GM12878 (cell line): ENCODE data around the gene ECHDC1. TPM values are rescaled to one million over a fixed set of nuclear protein-coding genes. Genes with fewer than 3 reads are reported as not detected.

ENCODE experiments used
- ATAC-seq: fragments of 200-7000 bp; cut with Tn5 transposase; 3 replicates; pipeline ENCODE4 v1.9.1; 2020; ENCODE audit warnings: mild to moderate bottlenecking, moderate library complexity
- BruUV-seq: library from RNA; stranded (reverse); fragments of 400-500 nt; replicated peaks from 2 replicates; lab custom pipeline; 2021; lab: Mats Ljungman, UMichigan
- CTCF ChIA-PET: fragments of 300-600 bp; sonication (Branson Sonifier 250); formaldehyde crosslinking; extraction: SDS; loops from one replicate; lab custom pipeline; 2021; ENCODE audit warnings: inconsistent platforms; lab: Yijun Ruan, JAX
- POLR2A ChIA-PET: fragments of 350-600 bp; formaldehyde crosslinking; extraction: SDS; loops from one replicate; lab custom pipeline; 2021; ENCODE audit warnings: inconsistent platforms; lab: Charles Lee
- RAD21 ChIA-PET: fragments of 300-600 bp; sonication (Branson Sonifier 250); formaldehyde crosslinking; loops from one replicate; lab custom pipeline; 2023; ENCODE audit warnings: antibody characterized with exemption; ENCODE audit not compliant: unreplicated experiment; lab: Charles Lee
- SMC1A ChIA-PET: fragments of 300-600 bp; sonication (Branson Sonifier 250); formaldehyde crosslinking; loops from one replicate; lab custom pipeline; 2023; ENCODE audit not compliant: unreplicated experiment, uncharacterized antibody; lab: Charles Lee
- DNase-seq: peaks from one replicate; pipeline ENCODE4 v3.0.0-alpha.2; 2011; ENCODE audit warnings: low read depth, low spot score
- FAIRE-seq: peaks from 3 replicates; lab custom pipeline; 2011; peaks lifted over from hg19 to GRCh38; lab: Jason Lieb, UNC
- H2AFZ ChIP-seq: 2 replicates; pipeline ENCODE4 v1.6.0; 2011; ENCODE audit warnings: low read depth, low read length, control low read depth; ENCODE audit not compliant: control insufficient read depth
- H3K27ac ChIP-seq: 2 replicates; pipeline ENCODE4 v1.5.1; 2011; ENCODE audit warnings: control low read depth; ENCODE audit not compliant: control insufficient read depth, insufficient read depth
- H3K27me3 ChIP-seq, 2 experiments: replicated peaks in 1 of 2; 2 replicates each; pipeline versions ENCODE4 v1.6.0 to v1.6.1; 2011; ENCODE audit warnings: low read length in 1 of 2; ENCODE audit not compliant: control insufficient read depth in 2 of 2, insufficient read depth in 2 of 2
- H3K36me3 ChIP-seq, 2 experiments: 2 replicates each; pipeline ENCODE4 v1.5.1; 2011; ENCODE audit warnings: low read length in 1 of 2; ENCODE audit not compliant: control insufficient read depth in 2 of 2, insufficient read depth in 2 of 2
- H3K4me1 ChIP-seq: 2 replicates; pipeline ENCODE4 v1.6.1; 2011; ENCODE audit warnings: mild to moderate bottlenecking, low read length, moderate library complexity, mixed read lengths; ENCODE audit not compliant: control insufficient read depth, insufficient read depth
- H3K4me2 ChIP-seq: 2 replicates; pipeline ENCODE4 v1.6.0; 2011; ENCODE audit warnings: control low read depth; ENCODE audit not compliant: control insufficient read depth, insufficient read depth
- H3K4me3 ChIP-seq: fragments of 200-600 bp; sonication (generic); 2 replicates; pipeline ENCODE4 v1.5.1; 2016
- H3K79me2 ChIP-seq: 2 replicates; pipeline ENCODE4 v1.6.0; 2011; ENCODE audit warnings: low read length; ENCODE audit not compliant: control insufficient read depth, insufficient read depth
- H3K9ac ChIP-seq: 2 replicates; pipeline ENCODE4 v1.8.0; 2011; ENCODE audit warnings: low read length, control low read depth, mixed read lengths; ENCODE audit not compliant: control insufficient read depth, insufficient read depth
- H3K9me3 ChIP-seq: replicated peaks from 3 replicates; pipeline ENCODE4 v1.5.1; 2011; ENCODE audit warnings: mild to moderate bottlenecking, low read length; ENCODE audit not compliant: control insufficient read depth, insufficient read depth
- H4K20me1 ChIP-seq: 2 replicates; pipeline ENCODE4 v1.6.0; 2011; ENCODE audit not compliant: control insufficient read depth, insufficient read depth
- CREM ChIP-seq: IDR thresholded peaks from 2 replicates; pipeline ENCODE4 v1.6.1; 2014; ENCODE audit warnings: antibody characterized with exemption, low read depth
- EED ChIP-seq: sonication (generic); IDR thresholded peaks from 2 replicates; pipeline ENCODE4 v1.6.1; 2016; ENCODE audit warnings: antibody characterized with exemption, low read depth
- FOXK2 ChIP-seq: fragments of 450-650 bp; IDR thresholded peaks from 2 replicates; pipeline ENCODE4 v1.6.1; 2017; ENCODE audit warnings: mild to moderate bottlenecking, moderate library complexity
- FOXM1 ChIP-seq: IDR thresholded peaks from 2 replicates; pipeline ENCODE4 v1.6.1; 2012; ENCODE audit warnings: low read depth, mild to moderate bottlenecking, inconsistent platforms, low read length, moderate library complexity
- HDAC6 ChIP-seq: fragments of 200-600 bp; sonication (generic); IDR thresholded peaks from one replicate; pipeline ENCODE4 v1.8.0; 2017; ENCODE audit warnings: antibody characterized with exemption; ENCODE audit not compliant: unreplicated experiment
- PAX8 ChIP-seq: fragments of 450-650 bp; IDR thresholded peaks from 2 replicates; pipeline ENCODE4 v1.6.1; 2017; ENCODE audit warnings: mild to moderate bottlenecking, moderate library complexity
- RBBP5 ChIP-seq: fragments of 200-600 bp; sonication (generic); conservative IDR thresholded peaks from 2 replicates; pipeline ENCODE4 v1.6.1; 2016
- SPI1 ChIP-seq: IDR thresholded peaks from 2 replicates; pipeline ENCODE4 v1.6.1; 2011; ENCODE audit warnings: low read depth, mild to moderate bottlenecking, low read length, moderate library complexity, borderline replicate concordance; ENCODE audit not compliant: insufficient read depth
- TBL1XR1 ChIP-seq: IDR thresholded peaks from 2 replicates; pipeline ENCODE4 v1.6.1; 2012; ENCODE audit warnings: low read depth, low read length, improper control_type of control experiment
- ZNF622 ChIP-seq: fragments of 450-650 bp; IDR thresholded peaks from 2 replicates; pipeline ENCODE4 v1.6.1; 2017; ENCODE audit warnings: mild to moderate bottlenecking, inconsistent platforms
- in situ Hi-C: fragments of 300-500 bp; cut with MboI; formaldehyde crosslinking; loops from 9 replicates; pipeline ENCODE4 v1.14.3; 2018; ENCODE audit warnings: mixed read lengths
- intact Hi-C: fragments of 100-400 bp; cut with micrococcal nuclease; formaldehyde crosslinking; loops from one replicate; pipeline ENCODE4 v1.14.2; 2022; ENCODE audit not compliant: unreplicated experiment
- polyA plus RNA-seq, 11 experiments: library from polyadenylated mRNA; depleted of rRNA in 4 of 11; unstranded in 6 of 11; stranded (reverse) in 5 of 11; fragments of >200 nt; fragmentation: Nextera tagmentation in 4 of 11; fragmentation: Illumina TruSeq in 1 of 11; extraction: Ambion mirVana in 4 of 11; extraction: Trizol in 1 of 11; gene quantifications; 1 replicate in 1 of 11; 2 replicates in 10 of 11; pipeline versions ENCODE4 v1.2.1 to v1.2.3, GENCODE V29; 2011 to 2016; ENCODE audit warnings: inconsistent platforms in 2 of 11, missing spikeins in 2 of 11, low read depth in 1 of 11
- total RNA-seq, 4 experiments: library from RNA; depleted of rRNA in 3 of 4; stranded (reverse); fragments of >200 nt in 3 of 4; fragmentation: Illumina TruSeq in 1 of 4; extraction: Trizol in 1 of 4; gene quantifications; 2 replicates each; pipeline versions ENCODE4 v1.2.1 to v1.2.3, GENCODE V29; 2013 to 2021
- TF ChIP-seq, protein P1 (sequence below): fragments of 450-650 bp; formaldehyde crosslinking; IDR thresholded peaks from 2 replicates; pipeline ENCODE4 v1.4.0; 2022; ENCODE audit warnings: mild to moderate bottlenecking, moderate library complexity
- TF ChIP-seq, protein P2 (sequence below), 3 experiments: IDR thresholded peaks in 2 of 3; conservative IDR thresholded peaks in 1 of 3; 2 replicates each; pipeline ENCODE4 v1.5.1; 2011; ENCODE audit warnings: low read depth in 3 of 3, low read length in 3 of 3, mild to moderate bottlenecking in 3 of 3, control low read depth in 2 of 3, moderate library complexity in 2 of 3, inconsistent platforms in 1 of 3, mixed read lengths in 1 of 3; ENCODE audit not compliant: control insufficient read depth in 2 of 3, insufficient read depth in 1 of 3; ENCODE audit errors: extremely low read depth in 1 of 3
- TF ChIP-seq, protein P3 (sequence below): fragments of 450-650 bp; IDR thresholded peaks from 2 replicates; pipeline ENCODE4 v1.6.1; 2017; ENCODE audit warnings: low read depth, mild to moderate bottlenecking, moderate library complexity
- TF ChIP-seq, protein P4 (sequence below): fragments of 450-650 bp; IDR thresholded peaks from 2 replicates; pipeline ENCODE4 v1.6.1; 2017; ENCODE audit warnings: mild to moderate bottlenecking, moderate library complexity

The ECHDC1 gene
- total and polyA plus RNA-seq, 10 of the 15 experiments (the other 5 are each of a cell fraction or from before 2014, with no cell fraction given) = 46.2 to 111 (median 70.7) TPM

DNA sequence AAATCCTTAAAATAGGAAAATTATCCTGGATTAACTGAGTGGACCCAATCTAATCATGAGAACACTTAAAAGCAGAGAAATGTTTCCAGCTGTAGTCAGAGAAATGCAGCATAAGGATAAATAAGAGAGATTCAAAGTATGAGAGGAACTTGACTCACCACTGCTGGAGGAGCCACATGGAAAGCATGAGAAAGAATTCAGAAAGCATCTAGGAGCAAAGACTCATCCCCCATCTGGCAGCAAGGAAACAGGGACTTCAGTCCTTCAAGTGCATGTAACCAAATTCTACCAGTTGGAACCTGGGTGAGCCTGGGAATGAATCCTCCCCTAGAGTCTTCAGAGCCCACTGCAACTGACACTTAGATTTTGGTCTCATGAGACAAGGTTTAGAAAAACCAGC is 43.0 kb downstream of the ECHDC1 start:
- no peaks in the 10 kb centered on the region for H3K27me3 ChIP-seq
- RAD21 ChIA-PET = interaction anchor here (0.8 to 3.5 kb wide), 3 partner anchors 9 to 239 kb away, joined by 4 to 17 read pairs (median 5); no protein-coding TSS in a partner anchor
- intact Hi-C loops (no loop called here), in situ Hi-C loops (loop anchor here (10.0 kb wide), 1 partner anchor 234 kb away; no protein-coding TSS in a partner anchor)
- DNase-seq = no peak
- H3K4me2 ChIP-seq = no peak overlapping the region
- H4K20me1 ChIP-seq = no peaks in the 10 kb centered on the region
- no peaks in the 10 kb centered on the region for H3K9me3 ChIP-seq
- H3K9ac ChIP-seq = no peak overlapping the region
- ATAC-seq = no peak
- no peak overlapping the region for H2AFZ ChIP-seq
- CTCF ChIA-PET = interaction anchor here (0.9 to 6.3 kb wide), 5 partner anchors 9 to 215 kb away, joined by 3 to 55 read pairs (median 5); no protein-coding TSS in a partner anchor
- TF ChIP-seq, protein P1, sequence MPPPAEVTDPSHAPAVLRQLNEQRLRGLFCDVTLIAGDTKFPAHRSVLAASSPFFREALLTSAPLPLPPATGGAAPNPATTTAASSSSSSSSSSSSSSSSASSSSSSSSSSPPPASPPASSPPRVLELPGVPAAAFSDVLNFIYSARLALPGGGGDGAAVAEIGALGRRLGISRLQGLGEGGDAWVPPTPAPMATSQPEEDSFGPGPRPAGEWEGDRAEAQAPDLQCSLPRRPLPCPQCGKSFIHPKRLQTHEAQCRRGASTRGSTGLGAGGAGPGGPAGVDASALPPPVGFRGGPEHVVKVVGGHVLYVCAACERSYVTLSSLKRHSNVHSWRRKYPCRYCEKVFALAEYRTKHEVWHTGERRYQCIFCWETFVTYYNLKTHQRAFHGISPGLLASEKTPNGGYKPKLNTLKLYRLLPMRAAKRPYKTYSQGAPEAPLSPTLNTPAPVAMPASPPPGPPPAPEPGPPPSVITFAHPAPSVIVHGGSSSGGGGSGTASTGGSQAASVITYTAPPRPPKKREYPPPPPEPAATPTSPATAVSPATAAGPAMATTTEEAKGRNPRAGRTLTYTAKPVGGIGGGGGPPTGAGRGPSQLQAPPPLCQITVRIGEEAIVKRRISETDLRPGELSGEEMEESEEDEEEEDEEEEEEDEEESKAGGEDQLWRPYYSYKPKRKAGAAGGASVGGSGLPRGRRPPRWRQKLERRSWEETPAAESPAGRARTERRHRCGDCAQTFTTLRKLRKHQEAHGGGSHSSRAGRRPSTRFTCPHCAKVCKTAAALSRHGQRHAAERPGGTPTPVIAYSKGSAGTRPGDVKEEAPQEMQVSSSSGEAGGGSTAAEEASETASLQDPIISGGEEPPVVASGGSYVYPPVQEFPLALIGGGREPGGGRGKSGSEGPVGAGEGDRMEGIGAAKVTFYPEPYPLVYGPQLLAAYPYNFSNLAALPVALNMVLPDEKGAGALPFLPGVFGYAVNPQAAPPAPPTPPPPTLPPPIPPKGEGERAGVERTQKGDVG (CRISPR knock-in tag) = no peak
- TF ChIP-seq, protein P2, sequence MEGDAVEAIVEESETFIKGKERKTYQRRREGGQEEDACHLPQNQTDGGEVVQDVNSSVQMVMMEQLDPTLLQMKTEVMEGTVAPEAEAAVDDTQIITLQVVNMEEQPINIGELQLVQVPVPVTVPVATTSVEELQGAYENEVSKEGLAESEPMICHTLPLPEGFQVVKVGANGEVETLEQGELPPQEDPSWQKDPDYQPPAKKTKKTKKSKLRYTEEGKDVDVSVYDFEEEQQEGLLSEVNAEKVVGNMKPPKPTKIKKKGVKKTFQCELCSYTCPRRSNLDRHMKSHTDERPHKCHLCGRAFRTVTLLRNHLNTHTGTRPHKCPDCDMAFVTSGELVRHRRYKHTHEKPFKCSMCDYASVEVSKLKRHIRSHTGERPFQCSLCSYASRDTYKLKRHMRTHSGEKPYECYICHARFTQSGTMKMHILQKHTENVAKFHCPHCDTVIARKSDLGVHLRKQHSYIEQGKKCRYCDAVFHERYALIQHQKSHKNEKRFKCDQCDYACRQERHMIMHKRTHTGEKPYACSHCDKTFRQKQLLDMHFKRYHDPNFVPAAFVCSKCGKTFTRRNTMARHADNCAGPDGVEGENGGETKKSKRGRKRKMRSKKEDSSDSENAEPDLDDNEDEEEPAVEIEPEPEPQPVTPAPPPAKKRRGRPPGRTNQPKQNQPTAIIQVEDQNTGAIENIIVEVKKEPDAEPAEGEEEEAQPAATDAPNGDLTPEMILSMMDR (IDR thresholded peaks at IDR 0.05 in 2 of 3, conservative IDR thresholded peaks at IDR 0.05 in 1 of 3; ENCODE audit: control insufficient read depth in 2 of 3, extremely low read depth in 1 of 3, insufficient read depth in 1 of 3, low read depth in 3 of 3, low read length in 3 of 3) = no peak
- TF ChIP-seq, protein P3, sequence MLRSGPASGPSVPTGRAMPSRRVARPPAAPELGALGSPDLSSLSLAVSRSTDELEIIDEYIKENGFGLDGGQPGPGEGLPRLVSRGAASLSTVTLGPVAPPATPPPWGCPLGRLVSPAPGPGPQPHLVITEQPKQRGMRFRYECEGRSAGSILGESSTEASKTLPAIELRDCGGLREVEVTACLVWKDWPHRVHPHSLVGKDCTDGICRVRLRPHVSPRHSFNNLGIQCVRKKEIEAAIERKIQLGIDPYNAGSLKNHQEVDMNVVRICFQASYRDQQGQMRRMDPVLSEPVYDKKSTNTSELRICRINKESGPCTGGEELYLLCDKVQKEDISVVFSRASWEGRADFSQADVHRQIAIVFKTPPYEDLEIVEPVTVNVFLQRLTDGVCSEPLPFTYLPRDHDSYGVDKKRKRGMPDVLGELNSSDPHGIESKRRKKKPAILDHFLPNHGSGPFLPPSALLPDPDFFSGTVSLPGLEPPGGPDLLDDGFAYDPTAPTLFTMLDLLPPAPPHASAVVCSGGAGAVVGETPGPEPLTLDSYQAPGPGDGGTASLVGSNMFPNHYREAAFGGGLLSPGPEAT = no peak
- no peak for TF ChIP-seq FOXM1
- no peak for TF ChIP-seq CREM
- no peak for TF ChIP-seq HDAC6
- no peak for TF ChIP-seq RBBP5
- TF ChIP-seq SPI1 = no peak
- TF ChIP-seq PAX8 = no peak
- no peak for TF ChIP-seq ZNF622
- TF ChIP-seq FOXK2 = no peak
- TF ChIP-seq EED = no peak
- TF ChIP-seq TBL1XR1 = no peak
- TF ChIP-seq, protein P4, sequence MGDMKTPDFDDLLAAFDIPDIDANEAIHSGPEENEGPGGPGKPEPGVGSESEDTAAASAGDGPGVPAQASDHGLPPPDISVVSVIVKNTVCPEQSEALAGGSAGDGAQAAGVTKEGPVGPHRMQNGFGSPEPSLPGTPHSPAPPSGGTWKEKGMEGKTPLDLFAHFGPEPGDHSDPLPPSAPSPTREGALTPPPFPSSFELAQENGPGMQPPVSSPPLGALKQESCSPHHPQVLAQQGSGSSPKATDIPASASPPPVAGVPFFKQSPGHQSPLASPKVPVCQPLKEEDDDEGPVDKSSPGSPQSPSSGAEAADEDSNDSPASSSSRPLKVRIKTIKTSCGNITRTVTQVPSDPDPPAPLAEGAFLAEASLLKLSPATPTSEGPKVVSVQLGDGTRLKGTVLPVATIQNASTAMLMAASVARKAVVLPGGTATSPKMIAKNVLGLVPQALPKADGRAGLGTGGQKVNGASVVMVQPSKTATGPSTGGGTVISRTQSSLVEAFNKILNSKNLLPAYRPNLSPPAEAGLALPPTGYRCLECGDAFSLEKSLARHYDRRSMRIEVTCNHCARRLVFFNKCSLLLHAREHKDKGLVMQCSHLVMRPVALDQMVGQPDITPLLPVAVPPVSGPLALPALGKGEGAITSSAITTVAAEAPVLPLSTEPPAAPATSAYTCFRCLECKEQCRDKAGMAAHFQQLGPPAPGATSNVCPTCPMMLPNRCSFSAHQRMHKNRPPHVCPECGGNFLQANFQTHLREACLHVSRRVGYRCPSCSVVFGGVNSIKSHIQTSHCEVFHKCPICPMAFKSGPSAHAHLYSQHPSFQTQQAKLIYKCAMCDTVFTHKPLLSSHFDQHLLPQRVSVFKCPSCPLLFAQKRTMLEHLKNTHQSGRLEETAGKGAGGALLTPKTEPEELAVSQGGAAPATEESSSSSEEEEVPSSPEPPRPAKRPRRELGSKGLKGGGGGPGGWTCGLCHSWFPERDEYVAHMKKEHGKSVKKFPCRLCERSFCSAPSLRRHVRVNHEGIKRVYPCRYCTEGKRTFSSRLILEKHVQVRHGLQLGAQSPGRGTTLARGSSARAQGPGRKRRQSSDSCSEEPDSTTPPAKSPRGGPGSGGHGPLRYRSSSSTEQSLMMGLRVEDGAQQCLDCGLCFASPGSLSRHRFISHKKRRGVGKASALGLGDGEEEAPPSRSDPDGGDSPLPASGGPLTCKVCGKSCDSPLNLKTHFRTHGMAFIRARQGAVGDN = no peak
- TF ChIP-seq, all 136 proteins: peak for 0
- no TSS peak for BruUV-seq
- Histone ChIP-seq H3K36me3 (peaks cover 0 to 8% of the 10 kb centered on the region in 2 experiments; a peak in 1 of 4 replicates), H3K4me1 (peaks cover 5% of the 10 kb centered on the region), H3K27ac (no peak overlapping the region), H3K79me2 (no peaks in the 10 kb centered on the region; the same call in 1 of the 2 replicates), H3K4me3 (no peak overlapping the region)
- ChIA-PET POLR2A (interaction anchor here (0.8 to 1.1 kb wide), 2 partner anchors 9 to 121 kb away, joined by 3 to 4 read pairs; no protein-coding TSS in a partner anchor), SMC1A (interaction anchor here (0.7 to 4.1 kb wide), 6 partner anchors 9 to 184 kb away, joined by 3 to 37 read pairs (median 6); partner anchors contain the start of gene RNF146)
- FAIRE-seq = no peak
